GM19099 (cell line): Measurements from ENCODE around the gene VEZT.

Experiments
- POLR2A ChIP-seq: IDR thresholded peaks from 3 replicates; pipeline ENCODE4 v1.6.1; 2011; ENCODE audit warnings: low read depth; ENCODE audit not compliant: insufficient read length; ENCODE audit errors: extremely low read depth

The VEZT gene

DNA sequence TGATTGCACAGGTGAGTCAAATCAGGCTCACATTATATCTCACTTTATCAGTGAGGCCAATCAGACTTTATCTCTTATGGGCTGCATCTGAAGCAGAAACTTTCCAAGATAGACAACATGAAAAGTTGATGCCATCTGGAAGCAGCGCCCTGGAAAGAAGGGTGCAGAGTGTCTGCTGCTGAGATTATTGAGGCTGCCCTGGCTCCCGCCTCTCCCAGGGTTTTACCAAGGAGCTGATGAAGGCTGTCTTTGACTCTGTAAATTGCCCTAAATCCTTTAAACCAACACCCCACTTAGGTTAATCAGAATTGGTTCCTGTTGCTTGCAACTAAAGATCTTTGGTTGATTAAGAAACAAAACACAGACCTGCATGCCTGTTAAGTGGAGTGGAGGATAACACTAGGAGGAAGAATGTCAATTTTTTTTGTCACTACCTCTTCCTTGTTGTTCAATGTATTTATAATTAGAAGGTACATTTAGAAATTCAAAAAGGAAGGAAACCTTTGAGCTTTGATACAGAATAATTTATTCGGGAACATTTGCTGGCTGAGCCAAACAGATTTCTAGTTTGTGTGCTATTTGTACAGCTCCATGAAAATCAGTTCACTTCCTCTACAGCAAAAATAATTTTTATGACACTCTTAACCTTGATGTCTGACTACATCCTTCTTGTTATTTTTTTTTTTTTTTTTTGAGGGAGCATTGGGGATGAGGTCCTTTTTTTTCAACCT lies 104.1 kb downstream of the VEZT start:
- no peak for TF ChIP-seq POLR2A

GRCh38 chr12:95322326-95322725 lies 104.7 kb downstream of the VEZT start:
- TF ChIP-seq POLR2A: no peak

DNA sequence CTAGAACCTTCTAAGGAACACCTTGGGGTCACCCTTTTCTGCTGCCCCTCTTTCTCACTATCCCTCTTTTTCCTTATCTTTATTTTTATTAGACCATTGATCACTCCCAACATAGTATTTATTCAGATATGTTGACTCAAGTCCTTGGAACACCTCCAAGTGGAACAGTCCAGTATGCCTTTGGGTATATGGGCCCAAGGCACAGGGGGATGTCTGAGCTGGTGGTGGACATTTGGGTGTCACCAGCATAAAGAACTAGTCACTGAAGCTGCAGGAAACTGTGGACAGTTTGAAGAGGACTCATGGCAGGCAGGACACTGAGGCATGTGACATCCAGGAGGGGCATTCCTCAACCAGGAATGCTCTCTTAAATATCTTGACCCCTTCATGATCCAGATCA lies 105.6 kb downstream of the VEZT start:
- no peak for TF ChIP-seq POLR2A

- TF ChIP-seq POLR2A: no peak
These were observed 107.9 kb downstream of the VEZT start for GRCh38 chr12:95325501-95325900.

GRCh38 chr12:95326445-95326844 lies 108.8 kb downstream of the VEZT start:
- no peak for TF ChIP-seq POLR2A

DNA sequence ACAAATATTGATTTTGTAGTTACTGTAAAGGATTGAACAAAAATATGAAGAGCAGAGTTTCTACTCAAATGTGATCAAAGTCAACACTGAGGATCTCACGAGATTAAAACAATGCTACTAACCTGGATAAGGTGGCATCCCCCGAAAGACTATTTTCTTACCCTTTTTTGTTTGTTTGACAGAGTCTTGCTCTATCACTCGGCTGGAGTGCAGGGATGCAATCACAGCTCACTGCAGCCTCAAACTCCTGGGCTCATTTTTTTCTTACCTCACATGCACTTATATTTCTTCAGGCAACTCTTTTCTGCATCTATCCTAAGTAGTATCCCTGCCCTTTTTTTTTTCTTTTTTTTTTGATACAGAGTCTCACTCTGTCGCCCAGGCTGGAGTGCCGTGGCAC lies 109.2 kb downstream of the VEZT start:
- TF ChIP-seq POLR2A: no peak

DNA sequence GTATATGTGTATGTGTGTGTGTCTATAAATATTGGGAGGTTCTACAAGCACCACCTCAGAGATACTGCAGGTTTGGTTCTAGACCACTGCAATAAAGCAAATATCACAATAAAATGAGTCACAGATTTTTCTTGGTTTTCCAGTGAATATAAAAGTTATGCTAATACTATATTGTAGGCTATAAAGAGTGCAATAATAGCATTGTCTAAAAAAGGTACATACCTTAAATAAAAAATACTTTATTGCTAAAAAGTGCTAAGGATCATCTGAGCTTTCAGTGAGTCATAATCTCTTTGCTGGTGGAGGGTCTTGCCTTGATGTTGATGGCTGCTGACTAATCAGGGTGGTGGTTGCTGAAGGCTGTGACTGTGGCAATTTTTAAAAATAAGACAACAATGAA lies 111.1 kb downstream of the VEZT start:
- TF ChIP-seq POLR2A: no peak

DNA sequence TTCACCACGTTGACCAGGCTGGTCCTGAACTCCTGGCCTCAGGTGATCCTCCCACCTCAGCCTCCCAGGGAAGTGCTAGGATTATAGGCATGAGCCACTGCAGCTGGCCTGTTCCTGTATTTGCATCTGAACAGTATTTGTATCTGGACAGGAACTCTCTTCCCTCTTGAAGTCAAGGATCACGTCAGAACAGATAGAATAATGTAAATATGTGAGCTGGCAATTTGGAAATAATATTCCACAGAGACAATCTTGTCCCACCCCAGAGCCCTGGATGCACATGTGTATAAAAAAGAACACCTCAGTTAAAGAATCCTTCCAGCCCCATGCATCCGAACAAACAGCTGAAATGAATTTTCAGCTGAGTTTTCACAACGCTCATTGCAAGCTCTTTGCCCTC lies 118.3 kb downstream of the VEZT start:
- no peak for TF ChIP-seq POLR2A

GRCh38 chr12:95336387-95337067 lies 118.9 kb downstream of the VEZT start:
- no peak for TF ChIP-seq POLR2A

GRCh38 chr12:95337146-95337545 lies 119.5 kb downstream of the VEZT start:
- no peak for TF ChIP-seq POLR2A

GRCh38 chr12:95339086-95339788 lies 121.6 kb downstream of the VEZT start:
- TF ChIP-seq POLR2A: no peak

- no peak for TF ChIP-seq POLR2A
These were observed 124.4 kb downstream of the VEZT start for GRCh38 chr12:95342008-95342407.

- TF ChIP-seq POLR2A: no peak
These were observed 126.0 kb downstream of the VEZT start for GRCh38 chr12:95343461-95344230.

- no peak for TF ChIP-seq POLR2A
These were observed 131.7 kb downstream of the VEZT start for GRCh38 chr12:95349291-95349690.

GRCh38 chr12:95351748-95352147 lies 134.1 kb downstream of the VEZT start:
- no peak for TF ChIP-seq POLR2A
